GM12874 (cell line): ENCODE measurements around the gene SORCS3.

Source experiments
- TF ChIP-seq, protein P1 (sequence below): IDR thresholded peaks from 2 replicates; pipeline ENCODE4 v1.5.1; 2011; ENCODE audit warnings: low read depth, mild to moderate bottlenecking, control low read depth, low read length, moderate library complexity; ENCODE audit not compliant: insufficient read depth

SORCS3 gene

GRCh38 chr10:104804880-104805279 is 163.8 kb downstream of the SORCS3 start:
- TF ChIP-seq, protein P1, sequence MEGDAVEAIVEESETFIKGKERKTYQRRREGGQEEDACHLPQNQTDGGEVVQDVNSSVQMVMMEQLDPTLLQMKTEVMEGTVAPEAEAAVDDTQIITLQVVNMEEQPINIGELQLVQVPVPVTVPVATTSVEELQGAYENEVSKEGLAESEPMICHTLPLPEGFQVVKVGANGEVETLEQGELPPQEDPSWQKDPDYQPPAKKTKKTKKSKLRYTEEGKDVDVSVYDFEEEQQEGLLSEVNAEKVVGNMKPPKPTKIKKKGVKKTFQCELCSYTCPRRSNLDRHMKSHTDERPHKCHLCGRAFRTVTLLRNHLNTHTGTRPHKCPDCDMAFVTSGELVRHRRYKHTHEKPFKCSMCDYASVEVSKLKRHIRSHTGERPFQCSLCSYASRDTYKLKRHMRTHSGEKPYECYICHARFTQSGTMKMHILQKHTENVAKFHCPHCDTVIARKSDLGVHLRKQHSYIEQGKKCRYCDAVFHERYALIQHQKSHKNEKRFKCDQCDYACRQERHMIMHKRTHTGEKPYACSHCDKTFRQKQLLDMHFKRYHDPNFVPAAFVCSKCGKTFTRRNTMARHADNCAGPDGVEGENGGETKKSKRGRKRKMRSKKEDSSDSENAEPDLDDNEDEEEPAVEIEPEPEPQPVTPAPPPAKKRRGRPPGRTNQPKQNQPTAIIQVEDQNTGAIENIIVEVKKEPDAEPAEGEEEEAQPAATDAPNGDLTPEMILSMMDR = no peak

DNA sequence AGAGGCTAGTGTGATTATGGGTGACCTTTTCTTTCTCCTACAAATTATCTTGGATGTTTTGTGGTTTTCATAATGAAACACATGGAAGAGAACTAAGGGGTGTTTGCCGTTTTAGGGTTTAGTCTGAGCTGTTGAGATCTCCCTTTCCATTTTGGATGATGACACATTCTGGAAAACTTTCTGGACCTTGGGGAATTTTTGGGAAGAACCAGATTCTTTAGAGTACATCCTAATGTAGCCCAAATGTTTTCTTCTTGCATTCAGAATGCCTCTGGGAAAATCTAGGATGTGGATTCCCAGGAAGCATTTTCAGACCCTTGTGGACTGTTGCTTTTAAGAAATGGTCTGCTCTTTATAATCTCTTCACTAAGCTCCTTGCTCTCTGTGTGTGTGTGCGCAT is 165.7 kb downstream of the SORCS3 start:
- TF ChIP-seq, protein P1 = no peak

GRCh38 chr10:104807581-104808310 is 166.7 kb downstream of the SORCS3 start:
- TF ChIP-seq, protein P1 = no peak

DNA sequence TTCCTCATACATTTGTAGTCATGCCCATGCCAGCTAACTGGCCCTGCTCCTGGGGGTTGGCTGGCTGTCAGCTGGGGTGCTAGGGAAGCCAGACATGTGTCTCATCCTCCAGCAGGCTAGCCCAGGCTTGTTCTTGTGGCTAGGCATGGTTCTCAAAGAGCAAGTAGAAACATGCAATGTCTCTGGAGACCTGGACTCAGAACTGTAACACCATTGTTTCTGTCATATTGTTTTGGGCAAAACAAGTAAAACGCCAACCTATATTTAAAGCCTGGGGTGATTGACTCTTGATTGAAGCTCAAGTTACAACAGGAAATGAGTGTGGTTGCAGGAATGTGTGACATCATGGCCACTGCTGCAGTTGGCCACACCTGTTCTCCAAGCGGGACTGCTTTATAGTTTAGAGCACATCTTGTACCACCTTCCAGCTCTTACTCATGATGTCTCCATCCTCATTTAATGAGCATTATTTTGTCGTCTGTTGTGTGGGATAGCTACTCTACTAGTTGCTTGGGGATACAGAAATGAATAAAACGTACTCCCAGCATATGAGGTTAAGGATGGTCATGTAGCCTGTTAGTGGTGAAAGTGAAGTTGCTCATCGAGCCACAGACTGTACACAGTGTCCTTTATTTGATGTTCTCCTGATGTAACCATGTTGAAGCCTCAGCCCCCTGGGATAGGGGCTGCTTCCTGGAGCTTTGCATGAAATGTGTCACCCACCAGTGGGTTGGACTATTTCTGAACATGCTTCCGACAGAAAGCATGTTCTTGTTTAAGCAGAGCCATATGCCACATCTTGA is 168.4 kb downstream of the SORCS3 start:
- TF ChIP-seq, protein P1 = no peak

GRCh38 chr10:104811166-104811565 is 170.1 kb downstream of the SORCS3 start:
- TF ChIP-seq, protein P1 = no peak

DNA sequence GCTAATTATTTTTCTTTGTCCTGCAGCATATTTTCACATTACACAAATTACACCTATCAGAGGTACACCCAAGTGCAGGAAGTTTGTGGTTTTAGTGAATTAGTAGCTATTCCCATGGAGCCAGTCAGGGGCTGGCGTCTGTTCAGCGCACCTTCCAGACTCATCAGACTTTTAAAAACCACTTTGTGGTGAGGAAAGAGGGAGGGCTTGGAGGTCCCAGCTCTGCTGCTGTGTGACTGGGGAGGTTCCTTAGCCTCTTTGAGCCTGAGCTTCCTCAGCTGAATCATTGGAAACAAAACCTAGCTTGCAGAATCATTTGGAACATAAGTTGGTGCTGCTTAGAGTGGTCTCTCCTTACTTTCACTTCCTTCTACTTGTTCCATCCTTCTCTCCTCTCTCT is 175.4 kb downstream of the SORCS3 start:
- TF ChIP-seq, protein P1 = no peak

DNA sequence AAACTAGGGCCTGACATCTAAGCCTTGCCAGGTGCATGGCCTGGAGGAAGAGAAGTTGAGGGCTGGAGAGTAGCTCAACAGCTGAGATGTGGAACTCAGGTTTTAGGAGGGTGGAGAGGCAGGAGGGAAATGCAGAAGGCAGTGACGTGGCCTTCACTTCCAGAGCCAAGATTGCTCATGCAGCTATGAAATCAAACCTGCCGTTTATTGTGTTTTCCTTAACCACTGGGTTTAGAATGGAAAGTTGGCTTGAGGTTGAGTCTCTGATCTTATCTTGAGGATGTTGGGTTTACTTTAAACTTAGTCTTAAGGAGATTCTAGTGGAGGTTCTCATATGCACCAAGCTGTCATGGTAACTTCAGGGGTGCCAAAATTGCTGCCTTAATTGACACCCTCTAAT is 178.6 kb downstream of the SORCS3 start:
- TF ChIP-seq, protein P1 = no peak
